HL-60/S4 treated with phorbol 12-myristate 13-acetate at 8.2 ng/mL for 4 days and 3 days (cell line): ENCODE results near the gene DGKG.

Source experiments
- in situ Hi-C: fragments of 300-500 bp; cut with MboI; formaldehyde crosslinking; loops from 2 replicates; pipeline ENCODE4 v1.15.0; 2022; ENCODE audit warnings: low sequenced_read_pairs

Gene DGKG

DNA sequence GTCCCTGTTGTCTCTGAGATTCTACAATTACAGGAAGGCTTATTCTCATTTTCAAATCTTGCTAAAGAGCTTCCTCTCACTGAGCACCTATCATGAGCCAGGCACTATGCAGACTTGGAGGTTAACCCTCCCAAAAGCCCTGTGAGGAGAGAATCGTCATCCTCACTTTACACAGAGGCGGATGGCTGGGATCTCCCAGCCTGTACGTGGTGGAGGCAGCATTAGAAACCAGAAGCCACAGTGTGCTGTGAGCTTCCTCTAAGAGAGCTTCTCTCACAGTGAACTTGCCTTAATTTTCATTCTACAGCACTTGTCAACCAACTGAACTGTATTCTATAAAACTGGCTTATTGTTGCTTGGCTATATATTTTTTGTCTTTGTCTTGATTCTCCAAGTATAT is 6.1 kb upstream of the DGKG start:
- in situ Hi-C loops: no loop called here

DNA sequence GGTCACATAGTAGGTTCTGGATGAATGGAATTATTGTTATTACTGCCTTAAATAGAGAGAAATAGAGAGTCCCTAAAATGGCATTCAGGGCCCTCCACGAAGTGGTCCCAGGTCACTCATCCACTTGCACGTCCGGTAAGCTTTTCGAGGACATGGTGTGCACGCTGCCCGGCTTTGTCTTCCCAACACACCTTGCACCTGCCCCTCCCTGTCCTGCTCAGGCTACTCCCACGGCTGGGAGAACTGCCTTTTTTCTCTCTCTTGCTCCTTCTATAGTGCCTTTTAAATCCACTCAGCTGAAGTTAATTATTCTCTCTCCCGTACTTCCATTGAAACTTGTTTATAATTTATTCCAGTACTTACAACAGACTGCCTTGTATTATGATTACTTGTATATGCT is 5.6 kb upstream of the DGKG start:
- in situ Hi-C loops: no loop called here

DNA sequence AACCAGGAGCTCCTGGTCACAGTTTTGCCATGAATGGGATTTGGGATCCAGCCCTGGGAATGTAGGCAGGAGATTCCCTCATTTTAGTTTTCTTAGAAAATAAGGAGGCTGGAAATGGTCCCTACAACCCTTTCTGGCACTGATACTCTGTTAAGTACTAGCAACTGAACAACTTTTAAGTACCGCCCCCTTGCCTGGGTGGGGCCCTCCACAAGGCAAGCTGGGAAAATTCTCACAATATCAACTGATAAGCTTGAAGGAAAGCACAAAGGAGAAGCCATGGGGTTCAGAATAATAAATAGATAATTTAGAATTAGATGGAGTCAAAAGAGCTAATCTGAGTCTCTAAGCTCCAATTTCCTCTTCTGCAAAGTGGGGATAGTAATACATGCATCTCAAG is 4.2 kb upstream of the DGKG start:
- in situ Hi-C loops: no loop called here

DNA sequence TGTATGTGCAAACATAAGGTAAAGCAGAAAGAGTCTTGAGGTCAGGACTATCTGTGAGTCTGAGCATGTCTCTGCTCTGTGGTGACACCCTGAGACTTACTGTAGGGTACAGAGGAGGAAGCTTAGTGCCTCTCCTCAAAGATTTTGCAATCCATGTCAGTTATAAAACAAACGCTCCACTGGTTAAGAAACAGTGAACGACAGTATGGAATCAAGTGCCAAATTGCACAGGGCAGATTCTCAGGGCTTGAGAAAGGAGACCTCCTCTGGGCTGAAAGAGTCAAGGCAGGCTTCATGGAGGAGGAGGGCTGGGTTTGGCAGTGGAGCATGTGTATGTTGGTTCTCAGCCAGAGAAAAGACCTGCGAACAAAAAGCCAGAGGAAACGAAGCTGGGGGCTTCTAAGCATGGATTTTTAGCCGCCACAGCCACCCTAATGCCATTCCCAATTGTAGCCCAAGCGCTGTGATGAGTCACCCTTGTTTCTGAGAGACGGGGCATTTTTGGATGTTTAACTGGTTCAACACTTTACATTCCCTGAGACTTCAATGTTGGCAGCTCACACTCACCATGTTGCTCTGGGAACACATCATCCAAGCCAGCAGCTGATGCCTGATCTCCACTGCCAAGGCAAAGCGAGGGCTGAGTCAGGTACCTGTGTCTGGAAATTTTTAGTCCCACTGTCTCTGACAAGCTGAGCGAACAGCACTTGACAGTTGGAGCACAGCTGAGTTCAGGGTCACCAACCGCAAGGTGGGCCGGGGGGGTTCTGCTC is 3.4 kb upstream of the DGKG start:
- in situ Hi-C loops: no loop called here

DNA sequence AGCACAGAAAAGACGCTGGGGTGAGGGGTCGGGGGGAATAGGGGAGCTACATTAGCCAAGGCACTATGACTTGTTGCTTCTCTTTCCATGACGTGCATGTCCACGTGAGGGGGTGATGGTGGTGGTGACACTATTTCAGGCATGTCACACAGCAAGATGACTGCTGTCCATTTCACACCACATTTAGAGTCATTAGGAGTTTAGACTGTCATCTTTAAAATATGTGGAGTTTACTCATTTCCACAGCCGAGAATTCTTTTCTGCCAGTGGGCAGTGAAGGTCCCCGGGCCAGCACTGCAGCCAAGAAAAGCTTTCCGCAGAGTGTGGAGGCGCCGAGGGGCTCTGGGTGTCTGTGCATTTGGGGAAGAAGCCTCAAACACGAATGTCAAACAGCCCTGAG is 954 bp upstream of the DGKG start:
- in situ Hi-C loops: no loop called here

DNA sequence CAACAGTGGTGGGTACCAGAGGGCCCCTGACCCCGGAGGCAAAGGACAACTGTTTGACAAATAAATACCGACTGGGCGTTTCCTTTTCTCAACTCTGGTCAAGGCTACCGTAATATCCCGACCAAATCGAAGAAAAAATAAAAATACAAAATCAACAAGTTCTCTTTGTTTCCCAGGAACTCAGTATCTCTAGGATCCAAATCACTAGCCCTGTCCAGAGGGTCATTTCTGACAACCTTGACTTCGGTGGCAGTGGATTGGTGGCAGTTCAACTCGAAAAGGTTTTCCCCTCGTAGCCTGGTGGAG is 456 bp upstream of the DGKG start:
- in situ Hi-C loops: no loop called here

DNA sequence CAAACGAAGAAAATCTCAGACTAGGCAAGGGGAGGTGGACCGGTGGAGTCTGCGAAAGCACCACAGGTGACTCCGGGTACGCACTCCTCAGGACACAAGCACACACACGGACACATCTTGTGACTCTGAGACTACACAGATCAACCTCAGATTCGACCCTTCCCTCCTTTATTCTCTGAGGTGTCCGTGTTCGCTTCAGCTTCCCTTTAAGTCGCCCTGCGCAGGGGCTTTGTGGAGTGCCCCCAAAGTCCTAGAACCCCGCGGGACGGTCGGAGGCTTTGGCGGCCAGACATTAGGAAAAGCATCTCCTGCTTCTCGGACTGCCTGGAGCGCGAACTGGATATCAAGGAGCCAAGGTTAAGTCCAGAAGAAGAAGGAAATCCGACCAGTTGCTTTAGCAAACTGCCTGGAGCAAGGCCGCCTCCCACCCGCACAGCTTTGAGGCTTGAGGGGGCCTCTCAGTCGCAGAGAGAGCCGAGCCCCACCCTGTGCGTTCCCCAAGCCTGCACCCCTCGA is 730 bp downstream of the DGKG start:
- in situ Hi-C loops: no loop called here

DNA sequence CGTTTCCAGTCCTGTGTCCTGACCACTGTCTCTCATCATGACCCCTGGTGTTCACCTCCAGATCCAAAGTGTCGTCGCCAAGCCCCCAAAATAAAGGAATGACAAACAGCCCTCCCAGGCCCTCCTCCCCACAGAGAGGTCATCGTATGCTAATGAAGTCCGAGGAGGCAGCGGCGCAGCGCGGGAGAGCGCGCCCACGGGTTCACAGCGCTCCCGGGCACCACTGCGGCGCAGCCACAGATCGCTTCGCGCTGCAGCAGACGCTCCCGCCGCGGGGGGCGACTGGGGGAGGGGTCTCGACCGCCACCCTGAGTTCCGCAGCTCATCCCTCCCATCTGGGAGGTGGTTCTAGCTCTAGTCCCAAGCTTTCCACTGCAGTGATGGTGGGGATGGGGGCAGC is 1.3 kb downstream of the DGKG start:
- in situ Hi-C loops: no loop called here

DNA sequence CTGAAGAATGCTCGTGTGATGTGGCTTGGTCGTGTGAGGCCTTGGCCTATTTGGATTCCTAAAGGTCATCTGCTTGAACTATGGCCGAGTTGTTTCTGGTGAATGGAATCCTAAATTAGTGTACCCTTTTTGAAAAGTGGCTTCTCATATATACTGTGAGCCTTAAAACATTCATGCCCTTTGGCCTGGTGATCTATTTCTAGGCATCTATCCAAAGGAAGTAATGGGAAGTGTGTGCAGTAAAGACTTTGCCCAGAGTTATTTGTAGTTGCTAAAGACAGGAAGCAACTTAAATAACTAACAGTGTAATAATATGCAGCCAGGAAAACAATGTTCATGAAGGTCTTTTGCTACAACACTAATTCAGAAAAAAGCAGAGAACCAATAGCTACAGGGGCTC is 3.0 kb downstream of the DGKG start:
- in situ Hi-C loops: no loop called here

DNA sequence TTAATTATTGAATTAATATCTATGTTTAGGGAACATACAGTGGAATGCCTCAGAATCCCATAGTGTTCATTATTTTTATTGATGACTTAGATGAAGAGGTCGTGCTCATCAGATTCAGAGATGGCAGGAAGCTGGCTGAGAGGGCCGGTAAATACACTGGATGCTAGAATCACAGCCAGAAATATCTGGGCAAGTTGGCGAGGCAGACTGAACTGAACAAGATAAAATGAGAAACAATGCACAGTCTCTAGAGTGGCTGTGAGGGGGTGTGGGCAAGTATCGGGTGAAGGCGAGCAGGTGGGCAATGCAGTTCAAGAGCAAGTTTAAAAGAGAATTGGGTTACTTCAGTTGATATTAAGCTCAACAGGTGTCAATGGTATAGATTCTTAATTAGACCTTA is 5.9 kb downstream of the DGKG start:
- in situ Hi-C loops: no loop called here

DNA sequence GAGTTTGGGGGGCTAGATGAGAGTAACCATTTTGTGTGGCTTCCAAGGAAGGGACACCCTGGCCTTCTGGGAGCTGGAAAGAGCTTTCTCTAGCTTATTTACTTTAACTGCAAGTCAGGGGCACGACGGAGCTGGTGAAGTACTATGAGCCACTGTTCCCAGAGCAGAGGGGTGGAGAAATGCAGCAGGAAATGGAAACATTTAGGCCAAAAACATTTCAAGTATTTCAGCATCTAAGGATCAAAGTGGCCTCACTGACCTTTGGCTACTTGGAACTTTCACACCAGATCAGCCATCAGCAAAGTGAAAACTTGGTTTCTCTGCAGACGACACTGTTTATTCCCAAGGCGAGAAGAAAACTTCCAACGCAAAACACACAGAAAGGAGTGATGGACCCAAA is 7.9 kb downstream of the DGKG start:
- in situ Hi-C loops: no loop called here

DNA sequence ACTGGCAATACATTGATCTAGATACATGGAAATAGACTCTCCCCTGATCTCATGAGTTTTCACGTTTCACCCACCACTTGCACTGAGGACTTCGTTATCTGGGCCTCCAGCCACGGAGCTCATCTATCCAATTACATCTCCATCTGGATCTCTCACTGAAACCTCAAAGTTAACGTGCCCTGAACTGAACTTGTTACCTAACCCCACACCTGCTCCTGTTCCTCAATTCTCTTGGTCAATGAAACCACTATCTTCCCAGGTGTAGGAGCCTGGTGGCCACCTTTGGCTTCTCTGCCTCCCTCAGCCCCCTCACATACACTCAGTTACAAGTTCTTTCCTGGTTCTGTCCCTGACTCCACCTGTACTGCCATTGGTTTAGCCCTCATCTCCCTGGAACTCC is 9.7 kb downstream of the DGKG start:
- in situ Hi-C loops: no loop called here

DNA sequence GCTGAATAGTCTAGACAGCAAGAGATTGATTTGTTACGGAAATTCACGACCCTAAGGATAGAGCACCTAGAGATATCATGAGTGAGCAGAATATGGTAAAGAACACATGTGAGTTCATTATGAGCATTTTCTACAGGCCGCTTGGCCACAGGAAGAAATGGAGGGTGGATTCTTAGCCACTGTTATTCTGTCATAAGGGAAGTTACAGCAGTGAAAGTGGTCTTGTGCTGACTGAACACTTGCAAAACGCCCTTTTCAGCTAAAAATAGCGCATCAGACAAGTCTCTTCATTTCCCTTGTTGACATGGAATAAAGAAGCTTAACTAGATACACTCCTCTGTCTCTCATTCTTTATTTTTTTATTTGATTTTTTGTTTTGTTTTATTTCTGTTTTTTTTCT is 19.8 kb downstream of the DGKG start:
- in situ Hi-C loops: no loop called here

DNA sequence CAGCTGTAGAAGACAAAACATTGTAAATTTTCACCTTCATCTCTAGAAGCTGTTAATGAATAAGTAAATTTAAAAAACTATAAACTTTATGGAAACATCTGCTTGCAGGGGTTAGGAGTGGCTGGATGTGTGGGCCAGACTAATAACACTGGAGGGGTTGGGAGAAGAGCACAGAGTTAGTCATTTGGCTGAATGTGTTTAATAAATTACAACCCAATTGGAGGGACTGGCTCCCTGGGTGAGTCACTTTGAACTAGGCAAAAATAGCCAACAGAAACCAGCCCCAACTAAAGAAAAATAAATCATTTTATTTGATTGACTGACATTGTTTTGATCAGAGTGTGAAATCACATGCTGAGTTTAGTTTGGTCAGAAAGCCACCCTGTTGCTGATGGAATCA is 21.8 kb downstream of the DGKG start:
- in situ Hi-C loops: no loop called here

DNA sequence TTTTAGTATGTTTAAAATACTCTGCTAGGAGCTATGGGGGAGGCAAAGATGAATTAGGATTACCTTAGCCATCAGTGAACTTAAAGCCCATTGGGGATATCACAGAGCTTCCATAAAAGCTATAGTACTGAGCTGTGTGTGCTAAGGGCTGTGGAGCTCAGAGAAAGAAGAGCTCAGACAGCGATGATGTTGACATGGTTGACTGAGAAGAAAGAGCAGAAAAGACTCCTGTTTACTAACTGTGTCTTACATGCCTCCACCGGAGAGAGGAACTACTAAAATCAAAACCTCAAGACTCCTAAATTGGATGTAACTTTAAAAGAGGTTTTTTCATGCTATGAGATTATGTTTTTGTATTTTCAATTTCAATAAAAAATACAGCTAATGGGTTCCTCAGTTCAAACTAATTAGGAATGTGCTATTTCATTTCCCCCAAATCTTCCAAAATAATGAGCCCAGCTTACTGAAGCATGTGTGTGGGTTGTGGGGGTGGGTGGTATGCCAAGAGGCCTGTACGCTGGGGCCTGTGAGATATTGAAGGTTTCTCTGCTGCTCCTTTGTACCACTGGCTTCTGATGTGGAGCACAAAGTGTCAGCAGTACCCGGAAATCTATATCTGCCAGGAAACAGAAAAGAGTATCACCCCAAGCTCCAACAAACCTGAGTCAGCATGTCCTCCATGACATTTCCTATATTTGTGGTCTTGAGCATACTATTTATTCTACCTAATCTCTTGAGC is 22.7 kb downstream of the DGKG start:
- in situ Hi-C loops: no loop called here

DNA sequence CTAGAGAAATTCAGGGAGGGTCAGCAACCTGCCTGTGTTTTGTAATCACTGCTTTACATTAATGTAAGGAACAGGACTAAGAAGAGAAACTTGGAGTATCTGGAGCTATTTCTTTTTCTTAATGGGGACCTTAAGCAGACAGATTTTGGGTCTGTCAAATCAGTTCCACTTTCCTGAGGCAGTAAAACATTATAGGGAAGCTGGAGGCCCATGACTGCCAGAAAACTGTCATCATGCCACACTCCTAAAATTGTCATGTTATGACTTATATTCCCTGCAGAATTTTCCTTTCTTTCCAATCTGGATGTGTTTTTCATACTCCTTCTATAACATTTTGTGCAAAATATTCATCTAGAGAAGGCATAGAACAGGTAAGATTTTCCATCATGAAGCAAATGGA is 28.8 kb downstream of the DGKG start:
- in situ Hi-C loops: no loop called here

DNA sequence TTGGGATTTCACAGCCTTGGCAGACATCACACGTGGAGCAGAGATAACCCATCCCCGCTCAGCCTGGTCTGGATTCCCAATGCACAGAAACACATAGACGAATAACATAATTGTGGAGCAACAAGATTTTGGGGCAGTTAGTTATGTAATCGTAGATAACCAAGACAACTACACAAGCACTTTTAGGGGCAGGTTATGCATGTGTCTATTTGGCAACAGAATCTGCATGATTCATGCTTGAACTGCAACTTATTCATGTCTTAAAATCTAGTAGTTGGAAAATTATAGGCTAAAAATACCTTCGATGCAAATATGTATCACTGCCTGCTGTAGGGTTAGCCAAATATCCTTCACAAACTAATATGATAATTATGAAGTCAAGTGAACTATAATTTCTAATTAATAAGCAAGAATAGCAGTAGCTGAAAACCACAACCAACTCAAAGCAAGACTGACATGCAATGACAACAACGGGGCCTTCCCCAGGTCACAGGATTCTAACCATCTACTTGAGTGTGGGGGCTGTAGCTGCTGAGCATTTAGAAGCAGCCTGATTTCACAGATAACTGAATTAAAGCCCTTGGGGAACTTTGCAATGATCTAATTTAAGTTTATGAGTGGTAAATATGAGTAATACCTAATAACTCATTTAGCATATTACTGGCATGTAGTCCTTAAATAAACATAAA is 31.1 kb downstream of the DGKG start:
- in situ Hi-C loops: no loop called here

DNA sequence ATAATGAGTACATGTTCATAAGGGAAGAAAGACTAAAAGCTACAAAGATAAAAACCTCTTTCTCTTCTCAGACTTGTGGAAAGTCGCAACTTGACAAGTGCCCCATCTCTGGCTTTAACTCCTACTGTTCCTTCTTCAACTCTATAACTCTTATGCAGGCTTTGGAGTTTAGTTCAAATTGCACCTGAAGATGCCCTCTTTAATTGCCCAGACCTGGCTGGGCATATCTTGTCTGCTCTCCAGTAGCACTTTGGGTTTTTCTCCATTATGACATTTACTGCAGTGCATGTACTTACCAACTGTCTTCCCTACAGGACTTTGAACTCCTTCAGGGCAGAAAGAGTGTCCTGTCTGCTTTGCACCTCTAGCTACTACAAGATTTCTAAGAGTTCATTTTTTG is 32.4 kb downstream of the DGKG start:
- in situ Hi-C loops: no loop called here

DNA sequence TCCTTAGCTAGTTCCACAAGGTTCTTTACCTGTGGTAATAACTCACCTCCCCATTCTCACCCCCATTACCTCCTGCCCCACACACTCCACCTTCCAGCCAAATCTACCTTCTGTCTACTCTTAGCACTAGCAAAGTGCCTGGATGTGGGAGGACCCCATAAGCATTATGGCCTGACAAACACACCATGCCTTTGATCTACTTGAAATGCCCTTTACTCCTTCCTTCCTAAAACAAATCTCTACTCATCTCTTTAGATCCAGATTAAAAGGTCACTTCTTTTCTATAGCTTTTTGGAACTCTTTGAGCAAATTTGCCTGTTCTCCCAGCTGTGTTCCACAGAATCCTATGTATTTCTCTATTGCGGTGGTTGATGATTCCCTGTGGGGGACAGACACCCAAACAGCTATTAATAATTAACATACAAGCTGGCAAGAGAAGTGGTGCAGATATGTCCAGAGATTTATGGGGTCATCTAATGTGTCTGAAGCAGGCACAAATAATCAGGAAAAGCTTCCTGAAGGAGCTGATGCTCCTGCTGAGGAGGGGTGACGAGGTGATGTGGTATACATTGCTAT is 34.0 kb downstream of the DGKG start:
- in situ Hi-C loops: no loop called here

DNA sequence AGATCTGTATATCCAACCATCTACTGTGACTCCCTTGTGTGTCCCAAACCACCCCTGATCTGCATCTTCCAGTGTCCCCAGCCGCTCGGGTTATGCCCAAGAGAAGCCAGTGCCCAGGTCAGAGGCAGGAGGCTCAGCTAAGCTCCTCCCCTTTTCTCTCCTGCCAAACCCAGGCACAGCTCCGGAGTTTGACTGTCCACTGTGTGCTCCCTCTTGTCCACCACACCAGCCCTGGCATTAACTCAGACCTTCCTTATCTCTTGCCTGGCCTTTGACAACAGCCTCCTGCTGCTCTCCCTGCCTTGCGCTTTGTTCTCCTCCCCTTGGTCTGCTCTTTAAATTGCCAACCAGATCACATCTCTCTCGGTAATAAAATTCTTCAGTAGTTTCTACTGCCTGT is 39.3 kb downstream of the DGKG start:
- in situ Hi-C loops: no loop called here

DNA sequence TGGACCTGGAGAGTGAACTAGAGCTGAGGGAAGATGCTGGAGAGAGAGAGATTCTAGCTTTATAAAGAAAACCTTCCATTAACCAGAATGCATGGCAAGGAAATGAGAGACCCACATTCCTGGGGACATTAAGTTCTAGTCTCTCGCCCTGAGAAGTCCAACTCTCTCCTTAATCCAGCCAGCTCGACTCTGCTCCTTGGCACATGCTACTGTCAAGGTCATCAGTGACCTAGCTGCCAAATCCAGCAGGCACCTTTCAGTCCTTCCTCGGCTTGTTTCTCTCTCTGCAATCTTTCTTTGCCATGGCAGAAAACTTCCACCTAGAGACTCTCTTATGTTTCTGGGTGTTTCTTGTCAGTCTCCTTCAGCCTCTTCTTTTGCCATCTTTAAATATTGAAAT is 40.3 kb downstream of the DGKG start:
- in situ Hi-C loops: no loop called here
